Ishikawa (cell line): ENCODE measurements around the gene GPR52.

Experiments used
- CEBPB ChIP-seq: IDR thresholded peaks from 2 replicates; pipeline ENCODE4 v1.6.1; 2012
- CREB1 ChIP-seq: IDR thresholded peaks from 2 replicates; pipeline ENCODE4 v1.6.1; 2012; ENCODE audit warnings: low read depth
- EGR1 ChIP-seq: IDR thresholded peaks from 2 replicates; pipeline ENCODE4 v1.6.1; 2012
- EP300 ChIP-seq: IDR thresholded peaks from 2 replicates; pipeline ENCODE4 v1.6.1; 2012; ENCODE audit warnings: borderline replicate concordance
- FOXM1 ChIP-seq: IDR thresholded peaks from 2 replicates; pipeline ENCODE4 v1.6.1; 2012; ENCODE audit warnings: low read depth, borderline replicate concordance
- MAX ChIP-seq: IDR thresholded peaks from 2 replicates; pipeline ENCODE4 v1.6.1; 2012
- NFIC ChIP-seq: IDR thresholded peaks from 2 replicates; pipeline ENCODE4 v1.6.1; 2012
- RAD21 ChIP-seq: IDR thresholded peaks from 2 replicates; pipeline ENCODE4 v1.6.1; 2012; ENCODE audit warnings: low read depth
- TAF1 ChIP-seq: IDR thresholded peaks from 2 replicates; pipeline ENCODE4 v1.6.1; 2012; ENCODE audit warnings: low read depth, mild to moderate bottlenecking
- TCF12 ChIP-seq: IDR thresholded peaks from 2 replicates; pipeline ENCODE4 v1.6.1; 2012; ENCODE audit warnings: low read depth
- USF1 ChIP-seq: IDR thresholded peaks from 2 replicates; pipeline ENCODE4 v1.6.1; 2012
- YY1 ChIP-seq: IDR thresholded peaks from 2 replicates; pipeline ENCODE4 v1.6.1; 2012; ENCODE audit warnings: low read depth
- TF ChIP-seq, protein P1 (sequence below): IDR thresholded peaks from 2 replicates; pipeline ENCODE4 v1.6.1; 2012; ENCODE audit warnings: low read depth, mild to moderate bottlenecking

GRCh38 chr1:174414203-174414602, 33.6 kb upstream of the GPR52 start:
- TF ChIP-seq FOXM1 (no peak), YY1 (no peak), CEBPB (no peak), TCF12 (no peak), USF1 (no peak), RAD21 (no peak), NFIC (no peak), EP300 (no peak), MAX (no peak), EGR1 (no peak), CREB1 (no peak), TAF1 (no peak)
- TF ChIP-seq, protein P1, sequence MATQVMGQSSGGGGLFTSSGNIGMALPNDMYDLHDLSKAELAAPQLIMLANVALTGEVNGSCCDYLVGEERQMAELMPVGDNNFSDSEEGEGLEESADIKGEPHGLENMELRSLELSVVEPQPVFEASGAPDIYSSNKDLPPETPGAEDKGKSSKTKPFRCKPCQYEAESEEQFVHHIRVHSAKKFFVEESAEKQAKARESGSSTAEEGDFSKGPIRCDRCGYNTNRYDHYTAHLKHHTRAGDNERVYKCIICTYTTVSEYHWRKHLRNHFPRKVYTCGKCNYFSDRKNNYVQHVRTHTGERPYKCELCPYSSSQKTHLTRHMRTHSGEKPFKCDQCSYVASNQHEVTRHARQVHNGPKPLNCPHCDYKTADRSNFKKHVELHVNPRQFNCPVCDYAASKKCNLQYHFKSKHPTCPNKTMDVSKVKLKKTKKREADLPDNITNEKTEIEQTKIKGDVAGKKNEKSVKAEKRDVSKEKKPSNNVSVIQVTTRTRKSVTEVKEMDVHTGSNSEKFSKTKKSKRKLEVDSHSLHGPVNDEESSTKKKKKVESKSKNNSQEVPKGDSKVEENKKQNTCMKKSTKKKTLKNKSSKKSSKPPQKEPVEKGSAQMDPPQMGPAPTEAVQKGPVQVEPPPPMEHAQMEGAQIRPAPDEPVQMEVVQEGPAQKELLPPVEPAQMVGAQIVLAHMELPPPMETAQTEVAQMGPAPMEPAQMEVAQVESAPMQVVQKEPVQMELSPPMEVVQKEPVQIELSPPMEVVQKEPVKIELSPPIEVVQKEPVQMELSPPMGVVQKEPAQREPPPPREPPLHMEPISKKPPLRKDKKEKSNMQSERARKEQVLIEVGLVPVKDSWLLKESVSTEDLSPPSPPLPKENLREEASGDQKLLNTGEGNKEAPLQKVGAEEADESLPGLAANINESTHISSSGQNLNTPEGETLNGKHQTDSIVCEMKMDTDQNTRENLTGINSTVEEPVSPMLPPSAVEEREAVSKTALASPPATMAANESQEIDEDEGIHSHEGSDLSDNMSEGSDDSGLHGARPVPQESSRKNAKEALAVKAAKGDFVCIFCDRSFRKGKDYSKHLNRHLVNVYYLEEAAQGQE: no peak
